ENCODE measurements around the gene ENOX1. TPM values are rescaled to one million over a fixed set of nuclear protein-coding genes. Genes with fewer than 3 reads are reported as not detected.

Gene ENOX1
- polyA plus RNA-seq, 2 of the 4 experiments (the other 2 are of a cell fraction) = 0.28 to 0.41 TPM

GRCh38 chr13:43785261-43785649 is 1.5 kb downstream of the ENOX1 start:
- DNase-seq (ENCODE audit: low read depth in 1 of 2, low spot score in 1 of 2) = no peak
- ChIA-PET CTCF (interaction anchor here (4.3 kb wide), 1 partner anchor 19 kb away, joined by 21 read pairs; no protein-coding TSS in a partner anchor), POLR2A (no interaction called here)
- peaks cover 9% of the 10 kb centered on the region for H3K4me1 ChIP-seq
- no peak for FAIRE-seq
- H3K4me2 ChIP-seq = peak overlapping the region; percentile 99
- 58% methylated on average over 10 of the region's 10 CpGs for WGBS (ENCODE audit: missing lambda C conversion rate)
- ATAC-seq = no peak
- no peak for TF ChIP-seq RNF2 (IDR thresholded peaks at IDR 0.05; ENCODE audit: borderline replicate concordance, low read depth)
- TF ChIP-seq HDAC2 (IDR thresholded peaks at IDR 0.05) = no peak
- TF ChIP-seq NFE2L2 (conservative IDR thresholded peaks at IDR 0.05; ENCODE audit: low read length) = no peak
- no peak for TF ChIP-seq RCOR1 (IDR thresholded peaks at IDR 0.05; ENCODE audit: low read depth, low read length)
- TF ChIP-seq CTCF (IDR thresholded peaks at IDR 0.05) = no peak
- no peak for TF ChIP-seq HOXA7 (CRISPR knock-in tag; IDR thresholded peaks at IDR 0.05)
- TF ChIP-seq RAD21 (conservative IDR thresholded peaks at IDR 0.05 in 1 of 2, IDR thresholded peaks at IDR 0.05 in 1 of 2) = no peak
- no peak for TF ChIP-seq ELK1 (IDR thresholded peaks at IDR 0.05; ENCODE audit: low read depth, low read length)
- no peak for TF ChIP-seq MAZ (IDR thresholded peaks at IDR 0.05; ENCODE audit: borderline replicate concordance, low read depth, low read length)
- no peak for TF ChIP-seq MAFK (IDR thresholded peaks at IDR 0.05; ENCODE audit: partially characterized antibody)
- H3K27ac ChIP-seq = no peak overlapping the region
- no peaks in the 10 kb centered on the region for H3K9me3 ChIP-seq
- peak overlapping the region; percentile 60 for H3K4me3 ChIP-seq

- H3K9me3 ChIP-seq = no peaks in the 10 kb centered on the region
- ChIA-PET POLR2A (no interaction called here), CTCF (no interaction called here)
- 33% methylated on average over 1 of the region's 1 CpG for WGBS (ENCODE audit: missing lambda C conversion rate)
- TF ChIP-seq NR3C1 (IDR thresholded peaks at IDR 0.05) (no peak), ELK1 (IDR thresholded peaks at IDR 0.05; ENCODE audit: low read depth, low read length) (no peak), KDM5A (IDR thresholded peaks at IDR 0.05) (no peak), FOSL2 (IDR thresholded peaks at IDR 0.05) (no peak), FOSL2 (CRISPR knock-in tag; IDR thresholded peaks at IDR 0.05) (no peak), ZC3H11A (IDR thresholded peaks at IDR 0.05) (no peak), PHF8 (IDR thresholded peaks at IDR 0.05; ENCODE audit: borderline replicate concordance, low read depth) (no peak), ESRRA (IDR thresholded peaks at IDR 0.05; ENCODE audit: borderline replicate concordance, low read length) (no peak), MAZ (IDR thresholded peaks at IDR 0.05; ENCODE audit: borderline replicate concordance, low read depth, low read length) (no peak), EHF (CRISPR knock-in tag; IDR thresholded peaks at IDR 0.05) (no peak), HOXA7 (CRISPR knock-in tag; IDR thresholded peaks at IDR 0.05) (no peak)
- H3K4me3 ChIP-seq = no peak overlapping the region
- H3K27ac ChIP-seq = no peak overlapping the region
- no peak overlapping the region for H3K4me2 ChIP-seq
- ATAC-seq (no peak), DNase-seq (ENCODE audit: low read depth in 1 of 2, low spot score in 1 of 2) (no peak), FAIRE-seq (no peak)
- H3K4me1 ChIP-seq = peaks cover 9% of the 10 kb centered on the region
Observed at GRCh38 chr13:43784496-43784895, 2.3 kb downstream of the ENOX1 start.

- Histone ChIP-seq H3K4me2 (no peak overlapping the region), H3K4me1 (peaks cover 9% of the 10 kb centered on the region), H3K9me3 (no peaks in the 10 kb centered on the region), H3K27ac (no peak overlapping the region), H3K4me3 (no peak overlapping the region)
- 54% methylated on average over 2 of the region's 2 CpGs for WGBS (ENCODE audit: missing lambda C conversion rate)
- ATAC-seq (no peak), DNase-seq (ENCODE audit: low read depth in 1 of 2, low spot score in 1 of 2) (peak; percentile 9 to 27), FAIRE-seq (no peak)
- POLR2A ChIA-PET = no interaction called here
- CTCF ChIA-PET = no interaction called here
- no peak for TF ChIP-seq FOSL2 (IDR thresholded peaks at IDR 0.05)
- TF ChIP-seq FOSL2 (CRISPR knock-in tag; IDR thresholded peaks at IDR 0.05) = no peak
- TF ChIP-seq CBX2 (IDR thresholded peaks at IDR 0.05; ENCODE audit: borderline replicate concordance, low read depth) = no peak
- no peak for TF ChIP-seq MAFK (IDR thresholded peaks at IDR 0.05; ENCODE audit: partially characterized antibody)
- no peak for TF ChIP-seq FOXS1 (CRISPR knock-in tag; IDR thresholded peaks at IDR 0.05)
- TF ChIP-seq REST (IDR thresholded peaks at IDR 0.05) = no peak
- no peak for TF ChIP-seq JUN (IDR thresholded peaks at IDR 0.05)
- TF ChIP-seq CEBPB (IDR thresholded peaks at IDR 0.05) = no peak
- TF ChIP-seq EHF (CRISPR knock-in tag; IDR thresholded peaks at IDR 0.05) = no peak
- TF ChIP-seq KDM5A (IDR thresholded peaks at IDR 0.05) = no peak
- no peak for TF ChIP-seq HOXB5 (CRISPR knock-in tag; IDR thresholded peaks at IDR 0.05)
- TF ChIP-seq EHMT2 (IDR thresholded peaks at IDR 0.05; ENCODE audit: low read depth) = no peak
- no peak for TF ChIP-seq NFE2L2 (conservative IDR thresholded peaks at IDR 0.05; ENCODE audit: low read length)
- no peak for TF ChIP-seq HEYL (CRISPR knock-in tag; IDR thresholded peaks at IDR 0.05)
Observed at GRCh38 chr13:43783820-43784219, 3.0 kb downstream of the ENOX1 start.
